Thoracic aorta (tissue), 2 donors: ENCODE results near the gene FCN1. TPM values are rescaled to one million over a fixed set of nuclear protein-coding genes. Genes with fewer than 3 reads are reported as not detected.

Experiments used
- ATAC-seq: fragments of 150-250 bp; one replicate; pipeline ENCODE4 v1.8.0; 2017; ENCODE audit warnings: low read depth; ENCODE audit not compliant: insufficient number of reproducible peaks, low FRiP score
- DNase-seq: peaks from one replicate; pipeline ENCODE4 v3.0.0-alpha.2; 2020; ENCODE audit warnings: low spot score
- H3K27ac ChIP-seq, 2 donors: fragments of 200-600 bp; sonication (generic); 1 replicate in 1 of 2; 2 replicates in 1 of 2; pipeline ENCODE4 v1.5.1; 2016; ENCODE audit warnings: mild to moderate bottlenecking in 2 of 2, moderate library complexity in 2 of 2
- H3K27me3 ChIP-seq: fragments of 200-600 bp; sonication (generic); replicated peaks from 2 replicates; pipeline ENCODE4 v1.6.0; 2016; ENCODE audit warnings: mild to moderate bottlenecking; ENCODE audit not compliant: insufficient read depth
- H3K36me3 ChIP-seq: fragments of 200-600 bp; sonication (generic); one replicate; pipeline ENCODE4 v1.5.1; 2016
- H3K4me1 ChIP-seq, 2 donors: fragments of 200-600 bp; sonication (generic); 1 replicate in 1 of 2; 2 replicates in 1 of 2; pipeline versions ENCODE4 v1.5.1 to v1.6.0; 2016; ENCODE audit warnings: low read depth in 2 of 2, mild to moderate bottlenecking in 1 of 2; ENCODE audit not compliant: control insufficient read depth in 1 of 2
- H3K4me3 ChIP-seq: fragments of 200-600 bp; sonication (generic); 2 replicates; pipeline ENCODE4 v1.5.1; 2016; ENCODE audit warnings: mild to moderate bottlenecking
- H3K9me3 ChIP-seq: fragments of 200-600 bp; sonication (generic); 2 replicates; pipeline ENCODE4 v1.5.1; 2016
- total RNA-seq, 2 donors: library from RNA; depleted of rRNA; stranded (reverse); fragments of >200 nt; gene quantifications; one replicate each; pipeline versions ENCODE4 v1.1.0 to v1.2.3, GENCODE V29; 2016
- TF ChIP-seq, protein P1 (sequence below): fragments of 200-600 bp; sonication (generic); IDR thresholded peaks from one replicate; pipeline ENCODE4 v1.5.1; 2019; ENCODE audit warnings: antibody characterized with exemption

Gene FCN1
- total RNA-seq = 10 to 100 TPM in 1 of 2 donors, 1 to 10 TPM in 1; 2.2 to 14.3 TPM

DNA sequence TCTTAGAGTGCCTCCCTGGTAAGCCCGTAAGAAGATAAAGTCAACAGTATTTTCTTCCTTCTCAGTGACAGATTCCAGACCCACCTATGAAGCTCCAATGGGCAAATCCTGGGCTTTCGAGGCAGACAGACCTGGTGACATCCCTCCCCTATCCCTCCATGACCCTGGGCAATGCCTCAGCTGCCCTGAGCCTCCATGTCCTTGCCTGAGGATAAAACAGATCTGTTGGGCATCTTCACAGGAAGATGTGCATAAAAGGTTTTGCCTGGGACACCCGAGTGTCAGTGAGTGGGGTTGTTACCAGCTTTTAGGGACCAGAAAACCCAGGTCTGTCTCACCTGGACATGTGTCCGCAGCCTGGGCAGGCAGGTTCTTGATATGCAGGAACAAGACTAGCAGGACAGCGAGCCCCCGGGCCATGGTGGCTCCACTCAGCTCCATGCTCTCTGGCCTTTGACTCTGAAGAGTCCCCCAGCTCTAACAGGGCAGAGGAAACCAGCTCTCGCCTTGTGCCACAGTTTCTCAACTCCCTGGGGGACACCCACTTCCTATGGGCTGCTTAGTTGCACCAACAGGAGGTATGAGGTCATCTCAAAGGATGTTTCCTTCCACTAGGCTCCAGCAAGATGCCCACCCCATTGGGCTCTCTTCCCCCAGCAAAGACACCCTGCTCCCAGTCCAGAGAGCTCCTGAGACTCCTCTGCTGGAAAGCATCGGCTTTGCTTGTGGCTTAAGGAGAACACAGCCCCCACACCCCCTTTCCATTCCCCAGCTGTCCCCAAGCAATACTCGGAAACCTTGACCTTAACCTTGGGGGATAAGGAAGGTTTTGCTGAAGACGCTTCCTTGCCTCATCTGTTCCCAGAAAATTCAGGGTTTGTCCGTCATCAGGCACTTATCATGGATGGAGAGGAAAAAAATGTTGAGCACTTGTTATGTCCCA is at the start of gene FCN1:
Gene FCN1 (minus strand): TSS at position 482 of the 943 bp plus-strand sequence. CDS start 41 bp downstream, at position 441.
- no peak within 1 kb of the TSS for H3K4me3 ChIP-seq
- no peaks in the 10 kb centered on the region for H3K4me1 ChIP-seq
- no peak within 1 kb of the TSS for H3K27ac ChIP-seq
- no peaks in the 10 kb centered on the region for H3K27me3 ChIP-seq
- TF ChIP-seq, protein P1, sequence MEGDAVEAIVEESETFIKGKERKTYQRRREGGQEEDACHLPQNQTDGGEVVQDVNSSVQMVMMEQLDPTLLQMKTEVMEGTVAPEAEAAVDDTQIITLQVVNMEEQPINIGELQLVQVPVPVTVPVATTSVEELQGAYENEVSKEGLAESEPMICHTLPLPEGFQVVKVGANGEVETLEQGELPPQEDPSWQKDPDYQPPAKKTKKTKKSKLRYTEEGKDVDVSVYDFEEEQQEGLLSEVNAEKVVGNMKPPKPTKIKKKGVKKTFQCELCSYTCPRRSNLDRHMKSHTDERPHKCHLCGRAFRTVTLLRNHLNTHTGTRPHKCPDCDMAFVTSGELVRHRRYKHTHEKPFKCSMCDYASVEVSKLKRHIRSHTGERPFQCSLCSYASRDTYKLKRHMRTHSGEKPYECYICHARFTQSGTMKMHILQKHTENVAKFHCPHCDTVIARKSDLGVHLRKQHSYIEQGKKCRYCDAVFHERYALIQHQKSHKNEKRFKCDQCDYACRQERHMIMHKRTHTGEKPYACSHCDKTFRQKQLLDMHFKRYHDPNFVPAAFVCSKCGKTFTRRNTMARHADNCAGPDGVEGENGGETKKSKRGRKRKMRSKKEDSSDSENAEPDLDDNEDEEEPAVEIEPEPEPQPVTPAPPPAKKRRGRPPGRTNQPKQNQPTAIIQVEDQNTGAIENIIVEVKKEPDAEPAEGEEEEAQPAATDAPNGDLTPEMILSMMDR = no peak
- H3K9me3 ChIP-seq = peaks cover 8% of the 10 kb centered on the region
- no peaks in the 10 kb centered on the region for H3K36me3 ChIP-seq
- DNase-seq = no peak
- no peak for ATAC-seq

DNA sequence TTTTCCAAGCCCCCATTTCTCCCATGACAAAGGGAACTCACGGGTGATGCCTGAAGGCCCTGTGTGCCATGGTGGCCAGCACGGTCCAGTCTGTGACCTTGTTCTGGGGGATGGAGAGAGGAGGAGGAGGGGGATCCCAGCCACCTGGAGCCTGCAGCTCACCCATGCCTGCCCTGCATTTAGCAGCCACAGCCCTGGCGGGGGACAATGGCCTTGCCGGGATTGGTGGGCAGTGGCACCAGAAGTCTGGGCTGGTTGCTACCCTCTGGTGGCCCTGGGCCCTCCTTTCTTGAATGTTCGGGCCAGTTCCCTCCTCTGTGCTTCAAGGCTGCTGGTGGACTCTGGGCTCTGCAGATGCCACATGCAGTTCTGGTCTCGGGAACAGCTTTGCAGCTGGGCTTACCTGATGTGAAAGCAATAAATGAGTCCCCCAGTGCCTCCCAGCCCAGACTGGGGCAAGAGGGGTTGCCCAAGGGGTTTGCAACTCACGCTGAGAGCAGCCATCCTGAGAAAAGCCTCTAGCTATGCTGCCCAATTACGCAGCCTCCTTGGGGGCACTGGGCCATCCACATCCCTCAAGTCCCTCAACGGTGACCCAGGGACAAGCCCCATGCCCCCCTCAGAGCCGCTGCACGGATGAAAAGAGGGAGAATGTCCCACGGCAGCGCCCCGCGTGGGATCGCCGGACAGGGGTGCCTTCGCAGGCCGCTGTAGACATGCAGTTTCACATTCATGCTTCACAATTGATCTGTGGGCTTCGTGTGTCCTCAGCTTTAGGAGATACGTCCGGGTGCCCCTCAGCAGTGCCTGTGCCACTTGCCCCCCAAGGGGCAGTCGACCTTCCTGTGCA is 49.2 kb upstream of the FCN1 start:
- DNase-seq (no peak), ATAC-seq (no peak)
- H3K4me1 ChIP-seq = no peaks in the 10 kb centered on the region
- H3K4me3 ChIP-seq = no peak overlapping the region
- no peaks in the 10 kb centered on the region for H3K27me3 ChIP-seq
- H3K36me3 ChIP-seq = no peaks in the 10 kb centered on the region
- TF ChIP-seq, protein P1 = no peak
- H3K27ac ChIP-seq = no peak overlapping the region
- H3K9me3 ChIP-seq = no peaks in the 10 kb centered on the region

DNA sequence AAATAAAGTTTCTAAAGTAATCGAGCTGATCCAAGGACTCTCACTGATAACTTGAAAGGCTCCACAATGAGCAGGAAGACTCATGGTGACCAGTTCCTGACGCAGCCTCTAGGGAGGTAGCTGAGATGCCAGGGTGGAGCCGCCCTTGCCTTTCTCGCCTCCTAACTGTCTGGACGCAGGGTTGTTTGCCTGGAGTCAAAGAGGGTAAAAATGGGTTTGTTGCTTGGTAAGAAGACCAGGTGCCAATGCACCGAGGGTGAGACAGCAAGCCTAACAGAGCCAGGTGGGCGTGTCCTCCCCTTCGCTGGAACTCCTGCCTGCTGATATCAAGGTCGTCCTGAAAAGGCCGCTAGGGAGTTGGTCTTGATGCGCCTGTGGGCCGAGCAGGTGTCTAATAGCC is 48.6 kb upstream of the FCN1 start:
- ATAC-seq (no peak), DNase-seq (no peak)
- Histone ChIP-seq H3K27ac (no peak overlapping the region), H3K27me3 (no peaks in the 10 kb centered on the region), H3K4me1 (no peaks in the 10 kb centered on the region), H3K4me3 (no peak overlapping the region), H3K9me3 (no peaks in the 10 kb centered on the region), H3K36me3 (no peaks in the 10 kb centered on the region)
- TF ChIP-seq, protein P1 = no peak

DNA sequence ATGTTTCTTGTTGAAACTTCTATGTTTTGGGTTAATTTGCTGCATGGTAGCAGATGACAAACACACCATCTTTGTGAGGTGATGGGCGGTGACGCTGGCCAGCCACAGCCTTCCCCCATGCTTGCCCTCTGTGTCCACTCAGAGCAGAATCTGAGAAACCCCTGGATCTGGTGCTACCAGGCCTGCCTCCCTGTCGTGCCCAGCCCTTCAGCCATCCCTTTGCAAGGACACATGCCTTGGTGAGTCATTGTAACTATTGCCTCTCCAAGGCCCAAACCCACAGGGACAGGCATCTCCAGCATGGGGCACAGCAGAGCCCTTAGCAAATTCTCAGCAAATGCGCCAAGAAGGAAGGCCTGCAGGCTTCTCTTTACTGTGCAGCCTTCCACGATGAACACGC is 48.1 kb upstream of the FCN1 start:
- no peak for DNase-seq
- H3K27me3 ChIP-seq = no peaks in the 10 kb centered on the region
- no peak overlapping the region for H3K4me3 ChIP-seq
- TF ChIP-seq, protein P1 = no peak
- no peaks in the 10 kb centered on the region for H3K4me1 ChIP-seq
- H3K36me3 ChIP-seq = no peaks in the 10 kb centered on the region
- no peak for ATAC-seq
- H3K27ac ChIP-seq = no peak overlapping the region
- H3K9me3 ChIP-seq = no peaks in the 10 kb centered on the region

DNA sequence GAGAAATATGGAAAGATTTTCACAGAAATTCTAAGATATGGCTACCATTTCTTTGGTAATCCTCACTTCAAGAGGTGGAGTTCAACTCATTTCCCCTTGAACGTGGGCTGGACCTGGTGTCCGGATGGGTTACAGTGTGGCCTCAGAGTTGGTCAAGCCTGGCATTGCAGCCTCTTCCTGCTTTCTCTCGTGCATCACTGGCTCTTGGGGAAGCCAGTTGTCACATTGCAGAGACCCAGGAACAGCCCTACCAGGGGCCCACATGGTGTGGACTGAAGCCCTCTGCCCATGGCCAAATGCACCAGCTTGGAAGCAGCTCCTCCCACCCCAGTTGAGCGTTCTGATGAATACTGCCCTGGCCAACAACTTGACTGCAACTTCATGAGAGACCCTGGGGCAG is 47.7 kb upstream of the FCN1 start:
- no peaks in the 10 kb centered on the region for H3K36me3 ChIP-seq
- no peaks in the 10 kb centered on the region for H3K9me3 ChIP-seq
- TF ChIP-seq, protein P1 = no peak
- no peaks in the 10 kb centered on the region for H3K4me1 ChIP-seq
- no peak overlapping the region for H3K27ac ChIP-seq
- DNase-seq = no peak
- no peak overlapping the region for H3K4me3 ChIP-seq
- H3K27me3 ChIP-seq = no peaks in the 10 kb centered on the region
- ATAC-seq = no peak
